Activated CD4-positive, alpha-beta T cell treated with anti-CD3 and anti-CD28 coated beads, Interleukin-2, amount 10 ng/mL, durations not matched to agents 24 days and 14 days (primary cell): ENCODE measurements around the gene CFAP77. TPM values are rescaled to one million over a fixed set of nuclear protein-coding genes. Genes with fewer than 3 reads are reported as not detected.

Source experiments
- DNase-seq: peaks from one replicate; pipeline ENCODE4 v3.0.0; 2022
- H3K27ac Mint-ChIP-seq: one replicate; pipeline ENCODE4 v1.8.0; 2022; ENCODE audit warnings: mild to moderate bottlenecking, mixed read lengths
- H3K27me3 Mint-ChIP-seq: one replicate; pipeline ENCODE4 v1.8.0; 2022; ENCODE audit warnings: mixed read lengths
- H3K36me3 Mint-ChIP-seq: one replicate; pipeline ENCODE4 v1.8.0; 2022; ENCODE audit warnings: low read depth, mild to moderate bottlenecking, mixed read lengths
- H3K4me1 Mint-ChIP-seq: one replicate; pipeline ENCODE4 v1.8.0; 2021; ENCODE audit warnings: mixed read lengths
- H3K4me3 Mint-ChIP-seq: one replicate; pipeline ENCODE4 v1.8.0; 2022; ENCODE audit warnings: mild to moderate bottlenecking, moderate library complexity, mixed read lengths
- H3K9me3 Mint-ChIP-seq: one replicate; pipeline ENCODE4 v1.8.0; 2021; ENCODE audit warnings: mixed read lengths
- intact Hi-C: fragments of 100-400 bp; cut with micrococcal nuclease; formaldehyde crosslinking; loops from one replicate; pipeline ENCODE4 v1.15.1; 2023
- total RNA-seq: library from RNA; stranded (reverse); gene quantifications from 2 replicates; pipeline ENCODE4 v1.2.3, GENCODE V29; 2022

The CFAP77 gene
- total RNA-seq, 1 donor from 2014 or later = not detected

DNA sequence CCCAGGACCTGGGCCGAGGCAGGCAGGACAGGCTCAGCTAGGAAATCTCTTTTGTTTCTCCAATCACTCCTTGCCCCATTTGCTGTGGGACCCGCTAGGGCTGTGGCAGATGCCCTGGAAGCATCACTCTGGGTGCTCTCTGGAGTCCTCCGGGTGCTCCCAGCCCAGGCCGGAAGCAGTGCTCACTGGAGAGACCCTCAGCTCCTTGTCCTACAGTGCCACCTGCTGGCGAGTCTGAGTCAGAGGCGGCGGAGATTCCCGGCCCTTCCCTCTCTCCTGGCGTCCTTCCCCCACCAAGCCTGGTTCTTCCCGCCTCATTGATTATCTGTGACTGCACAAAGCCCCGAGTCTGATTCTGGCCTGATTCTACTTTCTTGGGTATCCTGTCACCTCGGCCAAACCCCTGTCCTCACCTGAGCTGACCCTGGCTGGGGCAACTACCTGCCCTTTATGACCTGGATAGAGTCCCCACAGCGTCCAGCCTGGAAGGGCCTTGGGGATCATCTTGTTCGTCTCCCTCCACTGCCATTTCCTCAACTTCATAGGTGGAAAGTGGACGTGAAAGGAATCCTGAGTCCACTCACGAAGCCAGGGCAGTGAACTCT is 165.1 kb downstream of the CFAP77 start:
- peak; percentile 84 for DNase-seq

DNA sequence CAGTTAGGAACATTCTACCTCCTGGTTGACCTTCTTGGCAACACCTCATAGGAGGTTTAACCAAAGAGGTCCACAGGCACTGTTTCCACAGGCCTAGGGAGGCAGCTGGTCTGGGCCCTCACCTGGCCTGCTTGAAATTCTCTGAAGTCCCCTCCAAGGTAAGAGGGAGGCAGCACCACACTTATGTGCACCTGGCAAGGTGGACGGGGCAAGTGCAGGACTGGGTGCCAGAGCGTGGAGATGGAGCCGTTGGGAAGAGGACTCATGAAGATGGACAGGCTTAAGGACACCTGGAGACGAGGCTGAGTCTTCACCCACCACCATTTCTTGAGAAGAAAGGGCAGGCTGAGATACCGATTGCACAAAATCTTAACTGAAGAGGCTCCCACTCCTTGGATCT is 165.8 kb downstream of the CFAP77 start:
- H3K9me3 Mint-ChIP-seq = no peaks in the 10 kb centered on the region

More for the DNA sequence above, 165.1 kb downstream of the CFAP77 start:
- Mint-ChIP-seq H3K4me1 (no peaks in the 10 kb centered on the region), H3K9me3 (no peaks in the 10 kb centered on the region), H3K36me3 (no peaks in the 10 kb centered on the region), H3K27ac (no peak overlapping the region), H3K27me3 (peaks cover 46% of the 10 kb centered on the region), H3K4me3 (no peak overlapping the region)
- intact Hi-C loops = loop anchor here (1.0 to 5.0 kb wide), 2 partner anchors 68 to 164 kb away; no protein-coding TSS in a partner anchor

DNA sequence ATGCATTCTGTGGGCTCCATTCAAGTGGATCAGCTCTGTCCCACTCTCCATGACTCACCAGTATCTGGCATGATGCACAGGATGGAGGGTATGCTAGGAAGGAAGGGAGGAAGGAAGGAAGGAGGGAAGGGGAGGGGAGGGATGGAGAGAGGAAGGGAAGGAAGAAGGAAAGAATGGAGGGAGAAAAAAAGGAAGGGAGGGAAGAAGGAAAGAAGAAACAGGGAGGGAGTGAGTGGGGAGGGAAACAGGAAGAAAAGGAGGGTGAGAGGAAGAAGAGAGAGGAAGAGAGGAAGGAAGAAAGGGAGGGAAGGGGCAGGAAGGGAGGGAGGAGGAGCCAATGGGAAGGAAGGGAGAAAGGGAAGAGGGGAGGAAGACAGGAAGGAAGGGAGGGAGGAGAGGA is 167.1 kb downstream of the CFAP77 start:
- Mint-ChIP-seq H3K9me3 (no peaks in the 10 kb centered on the region), H3K36me3 (no peaks in the 10 kb centered on the region), H3K27me3 (peaks cover 58% of the 10 kb centered on the region), H3K4me3 (no peak overlapping the region), H3K4me1 (peaks cover 5% of the 10 kb centered on the region), H3K27ac (no peak overlapping the region)
- DNase-seq = no peak
- intact Hi-C loops = loop anchor here (5.0 kb wide), 1 partner anchor 70 kb away; no protein-coding TSS in a partner anchor

More for the DNA sequence above, 165.8 kb downstream of the CFAP77 start:
- Mint-ChIP-seq H3K27ac (no peak overlapping the region), H3K36me3 (no peaks in the 10 kb centered on the region), H3K27me3 (peaks cover 47% of the 10 kb centered on the region), H3K4me3 (no peak overlapping the region), H3K4me1 (no peaks in the 10 kb centered on the region)
- no peak for DNase-seq
- intact Hi-C loops = loop anchor here (1.0 to 5.0 kb wide), 2 partner anchors 69 to 165 kb away; no protein-coding TSS in a partner anchor

- H3K9me3 Mint-ChIP-seq = no peaks in the 10 kb centered on the region
Observed at GRCh38 chr9:132578367-132578932, 168.4 kb downstream of the CFAP77 start.

GRCh38 chr9:132579427-132579798 is 169.4 kb downstream of the CFAP77 start:
- H3K4me1 Mint-ChIP-seq = peaks cover 5% of the 10 kb centered on the region
- no peak for DNase-seq
- intact Hi-C loops = loop anchor here (5.0 kb wide), 1 partner anchor 72 kb away; no protein-coding TSS in a partner anchor
- no peaks in the 10 kb centered on the region for H3K9me3 Mint-ChIP-seq
- no peaks in the 10 kb centered on the region for H3K36me3 Mint-ChIP-seq
- no peak overlapping the region for H3K4me3 Mint-ChIP-seq
- H3K27me3 Mint-ChIP-seq = peaks cover 68% of the 10 kb centered on the region
- no peak overlapping the region for H3K27ac Mint-ChIP-seq

More at GRCh38 chr9:132578367-132578932, 168.4 kb downstream of the CFAP77 start:
- Mint-ChIP-seq H3K27ac (no peak overlapping the region), H3K36me3 (no peaks in the 10 kb centered on the region), H3K4me1 (peaks cover 5% of the 10 kb centered on the region), H3K4me3 (no peak overlapping the region), H3K27me3 (peaks cover 64% of the 10 kb centered on the region)
- DNase-seq = no peak
- intact Hi-C loops = loop anchor here (5.0 kb wide), 1 partner anchor 71 kb away; no protein-coding TSS in a partner anchor

DNA sequence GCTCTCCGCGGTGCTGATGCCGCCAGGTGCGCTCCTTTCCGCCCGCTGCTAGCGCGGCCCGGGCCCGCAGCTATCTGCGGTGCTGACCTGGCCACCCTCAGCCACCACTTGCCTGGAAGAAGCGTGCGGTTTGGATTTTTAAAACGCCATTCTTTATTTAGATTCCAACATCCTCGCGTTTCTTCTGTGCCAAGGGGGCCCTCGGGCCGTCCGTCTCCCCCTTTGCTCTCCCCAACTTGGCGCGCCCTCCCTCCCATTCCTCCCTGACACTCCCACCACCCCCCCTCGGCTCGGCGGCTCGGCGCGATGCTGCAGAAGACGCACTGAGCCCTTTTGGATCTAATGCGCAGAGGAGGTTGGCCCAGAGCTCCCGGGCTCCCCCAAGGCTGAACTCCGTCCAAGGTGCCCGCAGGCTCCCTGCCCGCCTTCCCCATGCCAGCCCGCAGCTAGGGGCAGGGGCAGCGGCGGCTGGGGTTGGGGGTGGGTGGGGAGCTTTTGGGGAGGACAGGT is 172.3 kb downstream of the CFAP77 start, which contains the start of gene BARHL1:
BARHL1 (plus strand) TSS at position 331 of the 510 bp plus-strand sequence. CDS start 192 bp downstream, outside the sequence.
- DNase-seq = no peak
- Mint-ChIP-seq H3K4me3 (peak within 1 kb of the TSS; percentile 79), H3K9me3 (no peaks in the 10 kb centered on the region), H3K36me3 (no peaks in the 10 kb centered on the region), H3K27me3 (peaks cover 72% of the 10 kb centered on the region), H3K27ac (peak within 1 kb of the TSS; percentile 51), H3K4me1 (peaks cover 8% of the 10 kb centered on the region)
- intact Hi-C loops = no loop called here

DNA sequence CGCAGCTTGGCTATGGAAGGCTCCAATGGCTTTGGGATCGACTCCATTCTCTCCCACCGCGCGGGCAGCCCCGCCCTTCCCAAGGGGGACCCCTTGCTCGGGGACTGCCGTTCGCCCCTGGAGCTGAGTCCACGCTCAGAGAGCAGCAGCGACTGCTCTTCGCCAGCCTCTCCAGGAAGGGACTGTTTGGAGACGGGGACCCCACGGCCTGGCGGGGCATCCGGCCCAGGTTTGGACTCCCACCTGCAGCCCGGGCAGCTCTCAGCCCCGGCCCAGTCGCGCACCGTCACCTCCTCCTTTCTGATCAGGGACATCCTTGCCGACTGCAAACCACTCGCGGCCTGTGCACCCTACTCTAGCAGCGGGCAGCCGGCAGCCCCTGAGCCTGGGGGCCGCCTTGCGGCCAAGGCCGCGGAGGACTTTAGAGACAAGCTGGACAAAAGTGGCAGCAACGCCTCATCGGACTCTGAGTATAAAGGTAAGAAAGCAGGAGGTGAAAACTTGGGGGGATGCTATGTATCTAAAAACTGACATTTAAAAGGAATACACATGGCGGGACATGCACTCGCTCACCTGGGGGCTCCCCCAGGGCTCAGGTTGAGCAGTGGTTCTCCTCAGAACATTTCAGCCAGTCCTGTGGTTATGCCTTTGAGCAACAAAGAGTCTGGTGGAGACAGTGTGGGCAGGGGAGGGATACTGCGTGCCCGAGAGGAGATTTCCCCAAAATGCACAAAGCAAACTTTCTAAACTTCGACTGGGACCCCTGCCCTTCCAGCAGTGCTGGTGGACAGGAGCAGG is 173.0 kb downstream of the CFAP77 start:
- Mint-ChIP-seq H3K4me1 (peaks cover 8% of the 10 kb centered on the region), H3K4me3 (no peak overlapping the region), H3K9me3 (no peaks in the 10 kb centered on the region), H3K36me3 (no peaks in the 10 kb centered on the region), H3K27me3 (peaks cover 70% of the 10 kb centered on the region), H3K27ac (no peak overlapping the region)
- DNase-seq = no peak
- intact Hi-C loops = no loop called here

DNA sequence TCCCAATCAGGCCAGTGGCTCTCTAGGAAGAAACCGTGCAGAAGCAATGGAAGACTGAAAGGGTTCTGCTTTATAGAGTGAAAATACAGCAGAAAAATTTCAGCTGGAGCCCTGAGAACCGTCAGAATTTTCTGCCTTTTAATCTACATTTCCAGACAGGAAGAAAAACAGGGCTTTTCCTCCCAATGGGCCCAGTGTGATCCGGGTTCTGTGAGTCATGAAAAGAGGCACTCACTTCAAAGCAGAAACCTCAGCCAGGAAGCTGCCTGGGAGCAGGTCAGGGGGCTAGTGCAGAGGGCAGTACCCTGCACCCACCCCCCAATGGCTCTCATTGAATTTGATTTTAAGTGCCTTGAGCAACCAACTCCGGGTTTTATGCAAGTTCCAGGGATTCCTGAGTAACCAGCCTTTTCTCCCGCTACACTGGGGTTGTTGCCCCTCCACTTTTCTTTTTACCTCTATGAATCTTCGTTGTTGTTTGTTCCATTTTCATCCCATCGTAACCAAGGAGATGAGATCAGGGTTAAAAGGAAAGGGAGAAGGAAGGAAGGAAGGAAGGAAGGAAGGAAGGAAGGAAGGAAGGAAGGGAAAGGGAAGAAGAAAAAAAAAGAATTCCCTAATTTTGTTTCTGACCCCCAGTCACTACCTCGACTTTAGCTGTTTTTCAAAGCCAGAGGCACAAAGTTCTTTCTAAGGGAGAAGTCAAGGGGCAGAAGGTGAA is 173.7 kb downstream of the CFAP77 start:
- intact Hi-C loops = no loop called here
- Mint-ChIP-seq H3K36me3 (no peaks in the 10 kb centered on the region), H3K27ac (no peak overlapping the region), H3K4me3 (no peak overlapping the region), H3K9me3 (no peaks in the 10 kb centered on the region), H3K4me1 (peaks cover 8% of the 10 kb centered on the region), H3K27me3 (peaks cover 71% of the 10 kb centered on the region)
- DNase-seq = no peak

- H3K4me3 Mint-ChIP-seq = no peak overlapping the region
- H3K36me3 Mint-ChIP-seq = no peaks in the 10 kb centered on the region
- intact Hi-C loops = no loop called here
- peaks cover 69% of the 10 kb centered on the region for H3K27me3 Mint-ChIP-seq
- H3K27ac Mint-ChIP-seq = peak overlapping the region; percentile 11
- no peak for DNase-seq
- peaks cover 8% of the 10 kb centered on the region for H3K4me1 Mint-ChIP-seq
- no peaks in the 10 kb centered on the region for H3K9me3 Mint-ChIP-seq
Observed at GRCh38 chr9:132584601-132585560, 174.9 kb downstream of the CFAP77 start.

- Mint-ChIP-seq H3K27me3 (peaks cover 70% of the 10 kb centered on the region), H3K27ac (peak overlapping the region; percentile 64), H3K4me1 (peaks cover 7% of the 10 kb centered on the region), H3K36me3 (no peaks in the 10 kb centered on the region), H3K4me3 (no peak overlapping the region), H3K9me3 (no peaks in the 10 kb centered on the region)
- DNase-seq = no peak
- intact Hi-C loops = no loop called here
Observed at GRCh38 chr9:132585954-132586829, 176.2 kb downstream of the CFAP77 start.

DNA sequence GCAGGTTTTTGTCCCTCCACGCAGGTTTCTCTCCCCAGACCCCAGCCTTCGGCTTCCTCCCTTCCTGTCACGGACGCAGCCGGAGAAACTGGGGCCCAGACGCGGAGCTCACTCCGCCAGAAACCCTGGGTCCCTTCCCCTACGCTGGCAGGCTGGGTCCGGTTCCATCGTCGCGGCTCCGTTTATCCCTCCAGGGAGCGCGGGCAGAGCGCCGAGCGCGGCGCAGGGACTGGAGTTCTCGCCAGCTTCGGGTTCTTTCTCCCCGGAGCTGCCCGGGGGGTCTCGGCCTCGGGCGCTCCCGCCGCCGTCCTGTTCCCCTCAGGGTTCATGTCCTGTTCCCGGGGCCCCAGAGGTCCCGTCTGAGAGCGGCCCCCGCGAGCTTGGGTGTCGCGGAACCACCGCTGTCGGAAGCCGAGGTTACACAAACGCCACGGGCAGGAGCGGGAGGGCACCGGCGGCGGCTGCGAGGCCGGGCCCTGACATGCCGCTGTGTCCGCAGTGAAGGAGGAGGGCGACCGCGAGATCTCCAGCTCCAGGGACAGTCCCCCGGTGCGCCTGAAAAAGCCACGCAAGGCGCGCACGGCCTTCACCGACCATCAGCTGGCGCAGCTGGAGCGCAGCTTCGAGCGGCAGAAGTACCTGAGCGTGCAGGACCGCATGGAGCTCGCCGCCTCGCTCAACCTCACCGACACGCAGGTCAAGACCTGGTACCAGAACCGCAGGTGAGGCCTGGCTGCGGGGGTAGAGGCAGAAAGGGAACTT is 177.0 kb downstream of the CFAP77 start:
- H3K27me3 Mint-ChIP-seq = peaks cover 72% of the 10 kb centered on the region
- no peaks in the 10 kb centered on the region for H3K9me3 Mint-ChIP-seq
- intact Hi-C loops = no loop called here
- DNase-seq = no peak
- H3K36me3 Mint-ChIP-seq = peaks cover under 1% of the 10 kb centered on the region
- H3K4me3 Mint-ChIP-seq = no peak overlapping the region
- peaks cover 3% of the 10 kb centered on the region for H3K4me1 Mint-ChIP-seq
- no peak overlapping the region for H3K27ac Mint-ChIP-seq
